ENCODE measurements around the gene HADHA.

Gene HADHA

GRCh38 chr2:26190369-26190768 lies 54.1 kb downstream of the HADHA start:
- Histone ChIP-seq H3K14ac (ENCODE audit: low read length) (no peak overlapping the region), H2BK5ac (ENCODE audit: low read length) (no peak overlapping the region), H4K8ac (ENCODE audit: low read depth, low read length) (no peak overlapping the region), H2BK120ac (ENCODE audit: low read depth, low read length) (no peak overlapping the region), H3K4me3 (ENCODE audit: low read length in 2 of 2) (no peak overlapping the region), H2BK15ac (ENCODE audit: low read length) (no peak overlapping the region), H3K23ac (ENCODE audit: low read depth, low read length, poor library complexity) (no peak overlapping the region), H2AK5ac (ENCODE audit: low read depth, low read length) (no peak overlapping the region), H3K9ac (ENCODE audit: low read depth, low read length, poor library complexity) (no peak overlapping the region), H3K4me2 (ENCODE audit: insufficient read depth, low read length, poor library complexity, severe bottlenecking) (no peak overlapping the region), H3K36me3 (replicated peaks in 1 of 2; ENCODE audit: control insufficient read depth in 2 of 2, insufficient read depth in 2 of 2, low read length in 2 of 2) (peaks cover 52 to 98% of the 10 kb centered on the region in 2 donors), H3K27me3 (ENCODE audit: control insufficient read depth in 3 of 3, insufficient read depth in 3 of 3, low read depth in 1 of 3, low read length in 3 of 3) (no peaks in the 10 kb centered on the region), H4K91ac (ENCODE audit: low read depth, low read length, poor library complexity) (no peak overlapping the region), H3K18ac (ENCODE audit: low read length) (no peak overlapping the region), H3K79me1 (ENCODE audit: low read depth, low read length) (peaks cover 2% of the 10 kb centered on the region), H3K9me3 (replicated peaks in 1 of 2; ENCODE audit: control insufficient read depth in 2 of 2, insufficient read depth in 1 of 2, low read depth in 1 of 2, low read length in 2 of 2) (no peaks in the 10 kb centered on the region), H2BK12ac (ENCODE audit: low read length) (no peak overlapping the region), H2AFZ (ENCODE audit: low read length) (no peak overlapping the region), H3K4me1 (ENCODE audit: control insufficient read depth in 2 of 2, insufficient read depth in 1 of 2, low read depth in 1 of 2, low read length in 2 of 2) (no peaks in the 10 kb centered on the region), H3K27ac (replicated peaks; ENCODE audit: low read length) (no peak overlapping the region), H3K4ac (ENCODE audit: low read length) (no peak overlapping the region)
- WGBS, 2 donors (ENCODE audit: extremely low coverage in 2 of 2, insufficient read length in 2 of 2, insufficient replicate concordance in 1 of 2) = no CpG with 5 or more reads among the region's 7 CpGs
- DNase-seq (ENCODE audit: low spot score) = no peak

GRCh38 chr2:26189751-26190150 lies 54.7 kb downstream of the HADHA start:
- H2AFZ ChIP-seq (ENCODE audit: low read length) = no peak overlapping the region
- no peak overlapping the region for H2AK5ac ChIP-seq (ENCODE audit: low read depth, low read length)
- no peaks in the 10 kb centered on the region for H3K4me1 ChIP-seq (ENCODE audit: control insufficient read depth in 2 of 2, insufficient read depth in 1 of 2, low read depth in 1 of 2, low read length in 2 of 2)
- H3K4me2 ChIP-seq (ENCODE audit: insufficient read depth, low read length, poor library complexity, severe bottlenecking) = no peak overlapping the region
- H2BK5ac ChIP-seq (ENCODE audit: low read length) = no peak overlapping the region
- peaks cover 2% of the 10 kb centered on the region for H3K79me1 ChIP-seq (ENCODE audit: low read depth, low read length)
- H2BK120ac ChIP-seq (ENCODE audit: low read depth, low read length) = no peak overlapping the region
- H3K27me3 ChIP-seq (ENCODE audit: control insufficient read depth in 3 of 3, insufficient read depth in 3 of 3, low read depth in 1 of 3, low read length in 3 of 3) = no peaks in the 10 kb centered on the region
- H3K23ac ChIP-seq (ENCODE audit: low read depth, low read length, poor library complexity) = no peak overlapping the region
- no peak overlapping the region for H3K18ac ChIP-seq (ENCODE audit: low read length)
- peaks cover 49 to 94% of the 10 kb centered on the region in 2 donors for H3K36me3 ChIP-seq (replicated peaks in 1 of 2; ENCODE audit: control insufficient read depth in 2 of 2, insufficient read depth in 2 of 2, low read length in 2 of 2)
- no peak overlapping the region for H3K14ac ChIP-seq (ENCODE audit: low read length)
- no peak overlapping the region for H2BK12ac ChIP-seq (ENCODE audit: low read length)
- H3K4ac ChIP-seq (ENCODE audit: low read length) = no peak overlapping the region
- H3K27ac ChIP-seq (replicated peaks; ENCODE audit: low read length) = no peak overlapping the region
- no peak overlapping the region for H2BK15ac ChIP-seq (ENCODE audit: low read length)
- no peaks in the 10 kb centered on the region for H3K9me3 ChIP-seq (replicated peaks in 1 of 2; ENCODE audit: control insufficient read depth in 2 of 2, insufficient read depth in 1 of 2, low read depth in 1 of 2, low read length in 2 of 2)
- no peak for DNase-seq (ENCODE audit: low spot score)
- no peak overlapping the region for H3K4me3 ChIP-seq (ENCODE audit: low read length in 2 of 2)
- no CpG with 5 or more reads among the region's 4 CpGs for WGBS, 2 donors (ENCODE audit: extremely low coverage in 2 of 2, insufficient read length in 2 of 2, insufficient replicate concordance in 1 of 2)
- H3K9ac ChIP-seq (ENCODE audit: low read depth, low read length, poor library complexity) = no peak overlapping the region
- H4K8ac ChIP-seq (ENCODE audit: low read depth, low read length) = no peak overlapping the region
- H4K91ac ChIP-seq (ENCODE audit: low read depth, low read length, poor library complexity) = no peak overlapping the region

DNA sequence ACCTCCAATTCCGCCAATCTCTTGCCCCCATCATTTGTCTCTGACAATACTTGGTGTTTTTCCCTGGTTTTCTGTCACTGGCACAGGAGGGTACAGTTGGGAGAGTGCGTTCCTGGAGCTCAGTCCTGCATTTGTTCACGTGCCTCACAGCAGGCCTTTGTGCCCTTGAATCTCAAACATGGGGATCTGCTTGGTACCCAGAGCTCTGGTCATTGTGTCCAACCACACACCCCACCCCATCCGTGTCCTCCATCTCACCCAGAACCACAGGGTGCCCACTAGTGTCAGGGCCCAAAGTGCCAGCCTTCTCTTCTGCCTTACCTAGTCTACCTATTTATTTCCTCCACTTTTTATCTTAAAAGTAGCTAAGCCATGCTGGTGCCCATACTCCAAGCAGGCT lies 55.3 kb downstream of the HADHA start:
- no CpG with 5 or more reads among the region's 4 CpGs for WGBS, 2 donors (ENCODE audit: extremely low coverage in 2 of 2, insufficient read length in 2 of 2, insufficient replicate concordance in 1 of 2)

GRCh38 chr2:26187537-26188104 lies 56.8 kb downstream of the HADHA start:
- Histone ChIP-seq H3K9me3 (replicated peaks in 1 of 2; ENCODE audit: control insufficient read depth in 2 of 2, insufficient read depth in 1 of 2, low read depth in 1 of 2, low read length in 2 of 2) (no peaks in the 10 kb centered on the region), H2BK5ac (ENCODE audit: low read length) (peak overlapping the region; percentile 54), H3K36me3 (replicated peaks in 1 of 2; ENCODE audit: control insufficient read depth in 2 of 2, insufficient read depth in 2 of 2, low read length in 2 of 2) (peaks cover 42 to 88% of the 10 kb centered on the region in 2 donors), H2BK15ac (ENCODE audit: low read length) (no peak overlapping the region), H3K79me1 (ENCODE audit: low read depth, low read length) (peaks cover 2% of the 10 kb centered on the region), H3K27ac (replicated peaks; ENCODE audit: low read length) (no peak overlapping the region), H3K14ac (ENCODE audit: low read length) (no peak overlapping the region), H2BK12ac (ENCODE audit: low read length) (no peak overlapping the region), H3K4ac (ENCODE audit: low read length) (no peak overlapping the region), H3K4me1 (ENCODE audit: control insufficient read depth in 2 of 2, insufficient read depth in 1 of 2, low read depth in 1 of 2, low read length in 2 of 2) (peaks cover 0 to 3% of the 10 kb centered on the region in 2 donors), H3K23ac (ENCODE audit: low read depth, low read length, poor library complexity) (no peak overlapping the region), H3K4me2 (ENCODE audit: insufficient read depth, low read length, poor library complexity, severe bottlenecking) (no peak overlapping the region), H2AFZ (ENCODE audit: low read length) (no peak overlapping the region), H3K27me3 (ENCODE audit: control insufficient read depth in 3 of 3, insufficient read depth in 3 of 3, low read depth in 1 of 3, low read length in 3 of 3) (peaks cover 0 to 9% (median 0%) of the 10 kb centered on the region in 3 experiments), H4K8ac (ENCODE audit: low read depth, low read length) (no peak overlapping the region), H3K18ac (ENCODE audit: low read length) (no peak overlapping the region), H2BK120ac (ENCODE audit: low read depth, low read length) (peak overlapping the region; percentile 11), H3K4me3 (ENCODE audit: low read length in 2 of 2) (no peak overlapping the region), H2AK5ac (ENCODE audit: low read depth, low read length) (no peak overlapping the region), H4K91ac (ENCODE audit: low read depth, low read length, poor library complexity) (no peak overlapping the region), H3K9ac (ENCODE audit: low read depth, low read length, poor library complexity) (no peak overlapping the region)
- WGBS, 2 donors (ENCODE audit: extremely low coverage in 2 of 2, insufficient read length in 2 of 2, insufficient replicate concordance in 1 of 2) = no CpG with 5 or more reads among the region's 16 CpGs
- DNase-seq (ENCODE audit: low spot score) = no peak

More for the DNA sequence above, 55.3 kb downstream of the HADHA start:
- H2BK120ac ChIP-seq (ENCODE audit: low read depth, low read length) = no peak overlapping the region
- no peak overlapping the region for H3K4ac ChIP-seq (ENCODE audit: low read length)
- H3K27ac ChIP-seq (replicated peaks; ENCODE audit: low read length) = no peak overlapping the region
- no peak overlapping the region for H2AFZ ChIP-seq (ENCODE audit: low read length)
- peaks cover 0 to 3% of the 10 kb centered on the region in 2 donors for H3K4me1 ChIP-seq (ENCODE audit: control insufficient read depth in 2 of 2, insufficient read depth in 1 of 2, low read depth in 1 of 2, low read length in 2 of 2)
- DNase-seq (ENCODE audit: low spot score) = no peak
- H3K4me3 ChIP-seq (ENCODE audit: low read length in 2 of 2) = peak overlapping the region in 1 of 2 donors; percentile 42
- no peak overlapping the region for H4K91ac ChIP-seq (ENCODE audit: low read depth, low read length, poor library complexity)
- no peak overlapping the region for H3K18ac ChIP-seq (ENCODE audit: low read length)
- no peak overlapping the region for H4K8ac ChIP-seq (ENCODE audit: low read depth, low read length)
- no peak overlapping the region for H3K14ac ChIP-seq (ENCODE audit: low read length)
- H2BK15ac ChIP-seq (ENCODE audit: low read length) = no peak overlapping the region
- H2BK12ac ChIP-seq (ENCODE audit: low read length) = no peak overlapping the region
- H3K36me3 ChIP-seq (replicated peaks in 1 of 2; ENCODE audit: control insufficient read depth in 2 of 2, insufficient read depth in 2 of 2, low read length in 2 of 2) = peaks cover 43 to 88% of the 10 kb centered on the region in 2 donors
- no peak overlapping the region for H2AK5ac ChIP-seq (ENCODE audit: low read depth, low read length)
- H3K4me2 ChIP-seq (ENCODE audit: insufficient read depth, low read length, poor library complexity, severe bottlenecking) = no peak overlapping the region
- no peaks in the 10 kb centered on the region for H3K9me3 ChIP-seq (replicated peaks in 1 of 2; ENCODE audit: control insufficient read depth in 2 of 2, insufficient read depth in 1 of 2, low read depth in 1 of 2, low read length in 2 of 2)
- H3K27me3 ChIP-seq (ENCODE audit: control insufficient read depth in 3 of 3, insufficient read depth in 3 of 3, low read depth in 1 of 3, low read length in 3 of 3) = peaks cover 0 to 6% (median 0%) of the 10 kb centered on the region in 3 experiments
- no peak overlapping the region for H3K9ac ChIP-seq (ENCODE audit: low read depth, low read length, poor library complexity)
- no peak overlapping the region for H2BK5ac ChIP-seq (ENCODE audit: low read length)
- peaks cover 2% of the 10 kb centered on the region for H3K79me1 ChIP-seq (ENCODE audit: low read depth, low read length)
- no peak overlapping the region for H3K23ac ChIP-seq (ENCODE audit: low read depth, low read length, poor library complexity)
